A549 (cell line): ENCODE results near the gene GALNT12. TPM values are rescaled to one million over a fixed set of nuclear protein-coding genes. Genes with fewer than 3 reads are reported as not detected.

Experiments
- ATAC-seq, 2 experiments: fragments of 200-7000 bp in 1 of 2; fragments of >200 bp in 1 of 2; cut with Nextera tagmentation in 1 of 2; cut with Tn5 transposase in 1 of 2; 3 replicates each; pipeline versions ENCODE4 v1.8.0 to v1.9.1; 2018 to 2020; ENCODE audit warnings: mild to moderate bottlenecking in 1 of 2, moderate library complexity in 1 of 2
- CTCF ChIA-PET: fragments of 300-600 bp; sonication (Branson Sonifier 250); formaldehyde crosslinking; extraction: SDS; loops from one replicate; lab custom pipeline; 2021; ENCODE audit warnings: antibody characterized with exemption, inconsistent platforms; lab: Yijun Ruan, JAX
- POLR2A ChIA-PET: fragments of 350-600 bp; formaldehyde crosslinking; extraction: SDS; loops from one replicate; lab custom pipeline; 2021; ENCODE audit warnings: antibody characterized with exemption, inconsistent platforms; lab: Yijun Ruan, JAX
- DNase-seq, 2 experiments: peaks; one replicate each; pipeline versions ENCODE4 v3.0.0 to v3.0.0-alpha.2; 2011 to 2016; ENCODE audit warnings: low read depth in 1 of 2, low spot score in 1 of 2
- FAIRE-seq: peaks from 2 replicates; lab custom pipeline; 2011; peaks lifted over from hg19 to GRCh38; lab: Jason Lieb, UNC
- H3K27ac ChIP-seq, 2 experiments: fragments of >200 bp; sonication (Bioruptor Twin); formaldehyde crosslinking; 3 replicates each; pipeline ENCODE4 v1.5.1; 2016 to 2017
- H3K4me1 ChIP-seq: fragments of >200 bp; sonication (Bioruptor Twin); formaldehyde crosslinking; 3 replicates; pipeline ENCODE4 v1.6.1; 2016
- H3K4me2 ChIP-seq: fragments of >200 bp; sonication (Bioruptor Twin); formaldehyde crosslinking; 3 replicates; pipeline ENCODE4 v1.6.1; 2016
- H3K4me3 ChIP-seq: fragments of >200 bp; sonication (Bioruptor Twin); formaldehyde crosslinking; 3 replicates; pipeline ENCODE4 v1.5.1; 2016
- H3K9me3 ChIP-seq: fragments of >200 bp; sonication (Bioruptor Twin); formaldehyde crosslinking; 3 replicates; pipeline ENCODE4 v1.6.1; 2016
- ATOH8 ChIP-seq: fragments of 250-450 bp; sonication (Bioruptor Pico); IDR thresholded peaks from 2 replicates; pipeline ENCODE4 v1.5.0; 2020; ENCODE audit warnings: low read depth, mild to moderate bottlenecking, moderate library complexity
- BHLHE40 ChIP-seq: IDR thresholded peaks from 2 replicates; pipeline ENCODE4 v1.6.1; 2012; ENCODE audit warnings: low read depth, low read length, inconsistent platforms
- CEBPB ChIP-seq, 2 experiments: fragments of >200 bp in 1 of 2; sonication (Bioruptor Twin) in 1 of 2; formaldehyde crosslinking in 1 of 2; IDR thresholded peaks; 2 replicates each; pipeline ENCODE4 v1.6.1; 2012 to 2016
- CTCF ChIP-seq: fragments of >200 bp; sonication (Bioruptor Twin); formaldehyde crosslinking; IDR thresholded peaks from 3 replicates; pipeline ENCODE4 v1.5.1; 2016
- FOSL2 ChIP-seq, 2 experiments: fragments of 450-650 bp in 1 of 2; fragments of >200 bp in 1 of 2; sonication (Bioruptor Twin) in 1 of 2; formaldehyde crosslinking; IDR thresholded peaks; 2 replicates each; pipeline versions ENCODE4 v1.5.0 to v1.6.1; 2016 to 2020; ENCODE audit warnings: mild to moderate bottlenecking in 1 of 2, moderate library complexity in 1 of 2
- GATA3 ChIP-seq: IDR thresholded peaks from 2 replicates; pipeline ENCODE4 v1.6.1; 2012; ENCODE audit warnings: borderline replicate concordance
- HDAC2 ChIP-seq: fragments of 200-600 bp; sonication (generic); IDR thresholded peaks from 2 replicates; pipeline ENCODE4 v1.6.1; 2016
- HES2 ChIP-seq: fragments of >200 bp; sonication (Bioruptor Twin); formaldehyde crosslinking; IDR thresholded peaks from 2 replicates; pipeline ENCODE4 v1.6.1; 2016
- JUN ChIP-seq, 2 experiments: fragments of >200 bp; sonication (Bioruptor Twin); formaldehyde crosslinking; IDR thresholded peaks; 2 replicates in 1 of 2; 3 replicates in 1 of 2; pipeline ENCODE4 v1.6.1; 2016 to 2017
- KDM1A ChIP-seq: fragments of 200-600 bp; sonication (generic); IDR thresholded peaks from 2 replicates; pipeline ENCODE4 v1.6.1; 2016; ENCODE audit warnings: low read depth, mild to moderate bottlenecking
- KDM5A ChIP-seq: fragments of 200-600 bp; sonication (generic); IDR thresholded peaks from 2 replicates; pipeline ENCODE4 v1.6.1; 2016; ENCODE audit warnings: antibody characterized with exemption, mild to moderate bottlenecking
- MAFK ChIP-seq: fragments of 450-650 bp; IDR thresholded peaks from 2 replicates; pipeline ENCODE4 v1.6.1; 2014; ENCODE audit not compliant: partially characterized antibody
- MAX ChIP-seq: IDR thresholded peaks from 2 replicates; pipeline ENCODE4 v1.6.1; 2012
- MAZ ChIP-seq: fragments of 150-350 bp; IDR thresholded peaks from 2 replicates; pipeline ENCODE4 v1.6.1; 2014; ENCODE audit warnings: antibody characterized with exemption, low read depth, low read length, borderline replicate concordance
- MYC ChIP-seq: IDR thresholded peaks from 2 replicates; pipeline ENCODE4 v1.6.1; 2012; ENCODE audit warnings: mild to moderate bottlenecking, inconsistent platforms, low read length, improper control_type of control experiment, borderline replicate concordance
- NPAS2 ChIP-seq: fragments of 250-450 bp; sonication (Bioruptor Pico); IDR thresholded peaks from 2 replicates; pipeline ENCODE4 v1.8.0; 2022; ENCODE audit warnings: mild to moderate bottlenecking, moderate library complexity, borderline replicate concordance
- PBX3 ChIP-seq: IDR thresholded peaks from 2 replicates; pipeline ENCODE4 v1.6.1; 2012
- PHF8 ChIP-seq: fragments of 200-600 bp; sonication (generic); IDR thresholded peaks from 2 replicates; pipeline ENCODE4 v1.6.1; 2016; ENCODE audit warnings: low read depth, mild to moderate bottlenecking, antibody characterized with exemption, moderate library complexity, borderline replicate concordance
- RAD21 ChIP-seq, 2 experiments: fragments of >200 bp in 1 of 2; sonication (Bioruptor Twin) in 1 of 2; formaldehyde crosslinking in 1 of 2; IDR thresholded peaks in 1 of 2; conservative IDR thresholded peaks in 1 of 2; 2 replicates in 1 of 2; 3 replicates in 1 of 2; pipeline ENCODE4 v1.6.1; 2012 to 2018; ENCODE audit warnings: inconsistent platforms in 1 of 2
- RARB ChIP-seq: fragments of 250-450 bp; sonication (Bioruptor Pico); IDR thresholded peaks from 2 replicates; pipeline ENCODE4 v1.8.0; 2021; ENCODE audit warnings: mild to moderate bottlenecking, moderate library complexity
- SMC3 ChIP-seq: fragments of >200 bp; sonication (Bioruptor Twin); formaldehyde crosslinking; IDR thresholded peaks from 3 replicates; pipeline ENCODE4 v1.6.1; 2018; ENCODE audit warnings: inconsistent platforms
- ZC3H11A ChIP-seq: fragments of 450-650 bp; IDR thresholded peaks from 2 replicates; pipeline ENCODE4 v1.6.1; 2014; ENCODE audit warnings: antibody characterized with exemption, mild to moderate bottlenecking
- ZFP36 ChIP-seq: fragments of 450-650 bp; IDR thresholded peaks from 2 replicates; pipeline ENCODE4 v1.6.1; 2014; ENCODE audit warnings: borderline replicate concordance; ENCODE audit not compliant: partially characterized antibody
- ZSCAN20 ChIP-seq: fragments of 250-450 bp; sonication (Bioruptor Pico); IDR thresholded peaks from 2 replicates; pipeline ENCODE4 v1.8.0; 2022; ENCODE audit warnings: mild to moderate bottlenecking, moderate library complexity
- WGBS: methylation state at CpG from one replicate; pipeline ENCODE4 v1.1.6; 2017; ENCODE audit errors: missing lambda C conversion rate; 5-methylcytosine and 5-hydroxymethylcytosine counted together
- polyA plus RNA-seq, 4 experiments: library from polyadenylated mRNA; depleted of rRNA in 3 of 4; stranded (reverse); fragments of >200 nt; fragmentation: RNase III in 1 of 4; extraction: RNeasy Plus Mini Kit Qiagen cat#74134 plus additional on column Dnase treatment in 1 of 4; gene quantifications; 2 replicates in 3 of 4; 3 replicates in 1 of 4; pipeline ENCODE4 v1.2.3, GENCODE V29; 2011 to 2017
- TF ChIP-seq, protein P1 (sequence below): IDR thresholded peaks from 2 replicates; pipeline ENCODE4 v1.6.1; 2012; ENCODE audit warnings: low read depth, borderline replicate concordance
- TF ChIP-seq, protein P2 (sequence below): fragments of 150-350 bp; IDR thresholded peaks from 2 replicates; pipeline ENCODE4 v1.6.1; 2014; ENCODE audit warnings: low read depth, mild to moderate bottlenecking, low read length

GALNT12 gene
- polyA plus RNA-seq, 2 of the 4 experiments (the other 2 are of a cell fraction) = 3.2 to 7.3 TPM

- no peak for FAIRE-seq
These were observed 63.5 kb downstream of the GALNT12 start for GRCh38 chr9:98870782-98871557.

DNA sequence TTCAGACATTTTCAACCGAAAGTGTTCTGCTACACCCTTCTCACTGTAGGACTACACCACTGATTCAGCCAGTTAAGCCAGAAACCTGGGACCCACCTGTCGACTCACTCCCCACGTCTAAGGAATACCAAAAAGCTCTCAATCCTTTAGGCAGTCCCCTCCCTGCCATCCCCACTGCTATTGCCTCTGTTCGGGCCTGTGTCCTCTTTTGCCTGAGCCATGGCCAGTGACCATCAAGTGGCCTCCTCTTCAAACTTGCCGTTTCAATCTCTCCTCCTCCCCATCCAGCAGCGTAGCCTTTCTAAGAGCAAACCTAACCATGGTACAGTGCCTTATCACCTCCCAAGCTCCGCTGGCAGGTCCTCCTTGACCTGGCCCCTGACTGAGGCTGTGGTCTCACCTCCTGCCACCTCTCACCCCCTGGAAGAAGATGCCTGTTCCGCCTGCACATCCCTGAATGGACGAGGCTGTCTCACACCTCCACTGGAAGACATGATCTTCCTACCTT lies 64.1 kb downstream of the GALNT12 start:
- Histone ChIP-seq H3K9me3 (peaks cover 5% of the 10 kb centered on the region; the same call in 1 of the 3 replicates), H3K27ac (no peak overlapping the region), H3K4me2 (no peak overlapping the region), H3K4me3 (no peak overlapping the region), H3K4me1 (peaks cover 10% of the 10 kb centered on the region; the same call in 2 of the 3 replicates)
- CTCF ChIA-PET = interaction anchor here (0.9 to 1.0 kb wide), 3 partner anchors 10 to 26 kb away, joined by 3 read pairs; no protein-coding TSS in a partner anchor
- POLR2A ChIA-PET = no interaction called here
- DNase-seq (no peak), ATAC-seq (no peak), FAIRE-seq (no peak)
- WGBS = 25% methylated on average over 9 of the region's 9 CpGs
- TF ChIP-seq RAD21 (conservative IDR thresholded peaks at IDR 0.05 in 1 of 2, IDR thresholded peaks at IDR 0.05 in 1 of 2) (no peak), PBX3 (no peak), KDM5A (no peak), ZC3H11A (no peak), SMC3 (no peak), CEBPB (IDR thresholded peaks at IDR 0.05) (no peak), MAX (no peak), NPAS2 (CRISPR knock-in tag) (no peak), MAZ (no peak), ZSCAN20 (CRISPR knock-in tag) (no peak)
- TF ChIP-seq, protein P1, sequence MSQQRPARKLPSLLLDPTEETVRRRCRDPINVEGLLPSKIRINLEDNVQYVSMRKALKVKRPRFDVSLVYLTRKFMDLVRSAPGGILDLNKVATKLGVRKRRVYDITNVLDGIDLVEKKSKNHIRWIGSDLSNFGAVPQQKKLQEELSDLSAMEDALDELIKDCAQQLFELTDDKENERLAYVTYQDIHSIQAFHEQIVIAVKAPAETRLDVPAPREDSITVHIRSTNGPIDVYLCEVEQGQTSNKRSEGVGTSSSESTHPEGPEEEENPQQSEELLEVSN = no peak

More at GRCh38 chr9:98870782-98871557, 63.5 kb downstream of the GALNT12 start:
- CTCF ChIA-PET = interaction anchor here (0.9 to 1.3 kb wide), 4 partner anchors 10 to 314 kb away, joined by 3 read pairs; no protein-coding TSS in a partner anchor
- no peak overlapping the region for H3K4me2 ChIP-seq
- ATAC-seq = no peak
- no peak overlapping the region for H3K4me3 ChIP-seq
- WGBS = 45% methylated on average over 5 of the region's 5 CpGs
- peaks cover 5% of the 10 kb centered on the region; the same call in 1 of the 3 replicates for H3K9me3 ChIP-seq
- no peak for TF ChIP-seq ZFP36
- TF ChIP-seq BHLHE40 = no peak
- no peak for TF ChIP-seq PBX3
- TF ChIP-seq ATOH8 (CRISPR knock-in tag) = no peak
- no peak for TF ChIP-seq HDAC2
- no peak for TF ChIP-seq RARB (CRISPR knock-in tag)
- no peak for TF ChIP-seq CEBPB (IDR thresholded peaks at IDR 0.05)
- TF ChIP-seq GATA3 = no peak
- TF ChIP-seq NPAS2 (CRISPR knock-in tag) = no peak
- no peak for TF ChIP-seq MYC
- TF ChIP-seq FOSL2 (IDR thresholded peaks at IDR 0.05) = no peak
- no peak for TF ChIP-seq FOSL2 (CRISPR knock-in tag; IDR thresholded peaks at IDR 0.05)
- TF ChIP-seq PHF8 = no peak
- no peak for TF ChIP-seq JUN (IDR thresholded peaks at IDR 0.05)
- no peak for TF ChIP-seq CTCF
- TF ChIP-seq KDM1A = no peak
- no peak for TF ChIP-seq MAFK
- TF ChIP-seq HES2 = no peak
- no peak for TF ChIP-seq KDM5A
- TF ChIP-seq, protein P2, sequence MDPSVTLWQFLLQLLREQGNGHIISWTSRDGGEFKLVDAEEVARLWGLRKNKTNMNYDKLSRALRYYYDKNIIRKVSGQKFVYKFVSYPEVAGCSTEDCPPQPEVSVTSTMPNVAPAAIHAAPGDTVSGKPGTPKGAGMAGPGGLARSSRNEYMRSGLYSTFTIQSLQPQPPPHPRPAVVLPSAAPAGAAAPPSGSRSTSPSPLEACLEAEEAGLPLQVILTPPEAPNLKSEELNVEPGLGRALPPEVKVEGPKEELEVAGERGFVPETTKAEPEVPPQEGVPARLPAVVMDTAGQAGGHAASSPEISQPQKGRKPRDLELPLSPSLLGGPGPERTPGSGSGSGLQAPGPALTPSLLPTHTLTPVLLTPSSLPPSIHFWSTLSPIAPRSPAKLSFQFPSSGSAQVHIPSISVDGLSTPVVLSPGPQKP = no peak
- TF ChIP-seq, all 56 proteins: peak for 0
- Histone ChIP-seq H3K27ac (no peak overlapping the region), H3K4me1 (peaks cover 10% of the 10 kb centered on the region; the same call in 2 of the 3 replicates)
- POLR2A ChIA-PET = no interaction called here
- DNase-seq = no peak
